NCI-H2196 (cell line): Measurements from ENCODE around the gene MAP1S.
A peak's percentile ranks its signal among the peaks of the same experiment; 100 is the strongest.
"Not testable (repeated sequence)": the region's sequence is repeated elsewhere in the genome, so short reads cannot be mapped to it uniquely, and the experiment has no call there.

Experiments
- DNase-seq: peaks from one replicate; lab custom pipeline; 2025; ENCODE audit not compliant: unreplicated experiment; lab: John Stamatoyannopoulos, UW

MAP1S gene

DNA sequence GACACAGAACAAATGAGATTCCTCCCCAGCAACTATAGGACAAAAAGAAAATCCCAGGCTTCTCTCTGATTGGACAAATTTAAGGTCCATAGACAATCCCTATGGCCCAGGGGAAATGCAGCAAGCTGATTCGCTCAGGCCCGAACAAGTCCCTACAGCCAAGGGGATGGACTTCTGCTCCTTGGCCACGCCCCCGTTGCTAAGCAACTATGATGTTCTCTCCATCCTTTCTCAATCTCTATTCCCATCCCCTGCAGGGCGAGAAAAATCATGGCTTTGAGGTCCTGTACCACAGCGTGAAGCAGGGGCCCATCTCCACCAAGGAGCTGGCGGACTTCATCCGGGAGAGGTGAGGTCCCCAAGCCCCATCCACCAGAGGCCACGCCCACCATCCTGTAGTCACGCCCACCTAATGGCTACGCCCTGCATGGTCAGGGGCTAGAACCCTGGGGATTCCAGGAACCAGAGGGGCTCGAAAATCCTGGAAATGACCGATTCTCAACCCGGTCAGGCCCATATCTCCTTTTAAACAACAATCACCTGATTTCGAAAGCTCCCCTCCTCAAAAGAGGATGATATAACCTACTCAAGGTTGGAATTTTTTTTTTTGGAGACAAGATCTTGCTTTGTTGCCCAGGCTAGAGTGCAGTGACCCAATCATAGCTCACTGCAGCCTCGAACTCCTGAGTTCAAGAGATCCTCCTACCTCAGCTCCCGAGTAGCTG is 43.4 kb downstream of the MAP1S start:
- peak; percentile 51 for DNase-seq

DNA sequence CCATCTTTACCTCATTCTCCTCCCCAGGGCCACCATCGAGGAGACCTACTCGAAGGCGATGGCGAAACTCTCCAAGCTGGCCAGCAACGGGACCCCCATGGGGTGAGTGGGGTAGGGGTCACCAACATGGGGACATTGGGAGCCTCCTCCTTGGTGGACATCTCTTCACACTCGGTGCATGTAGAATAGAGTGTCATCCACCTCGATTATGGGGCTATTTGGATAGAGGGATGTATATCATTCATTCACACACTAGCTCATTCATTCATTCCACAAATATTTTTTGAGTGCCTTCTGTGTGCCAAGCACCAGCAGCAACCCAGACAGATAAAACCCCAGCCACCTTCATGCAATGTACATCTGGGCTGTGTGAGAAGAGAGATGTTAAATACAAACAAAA is 45.1 kb downstream of the MAP1S start:
- DNase-seq: no peak

DNA sequence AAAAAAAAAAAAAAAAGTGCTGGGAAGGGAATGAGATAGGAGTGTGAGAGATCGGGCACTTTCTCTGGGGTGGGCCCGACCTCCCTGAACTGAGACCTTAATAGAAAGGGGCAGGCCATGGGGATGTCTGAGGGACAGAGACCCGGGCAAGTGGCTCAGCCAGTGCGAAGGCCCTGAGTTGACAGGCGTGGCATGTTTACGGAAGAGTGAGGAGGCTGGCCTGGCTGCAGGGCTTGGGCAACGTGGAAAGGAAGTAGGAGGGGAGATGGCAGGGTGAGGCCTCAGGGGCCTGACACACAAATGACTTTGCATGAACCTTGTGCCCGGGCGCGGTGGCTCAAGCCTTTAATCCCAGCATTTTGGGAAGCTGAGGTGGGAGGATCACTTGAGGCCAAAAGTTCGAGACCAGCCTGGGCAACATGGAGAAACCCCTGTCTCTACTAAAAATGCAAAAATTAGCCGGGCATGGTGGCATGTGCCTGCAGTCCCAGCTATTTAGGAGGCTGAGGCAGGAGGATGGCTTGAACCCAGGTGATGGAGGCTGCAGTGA is 45.9 kb downstream of the MAP1S start:
- no peak for DNase-seq

DNA sequence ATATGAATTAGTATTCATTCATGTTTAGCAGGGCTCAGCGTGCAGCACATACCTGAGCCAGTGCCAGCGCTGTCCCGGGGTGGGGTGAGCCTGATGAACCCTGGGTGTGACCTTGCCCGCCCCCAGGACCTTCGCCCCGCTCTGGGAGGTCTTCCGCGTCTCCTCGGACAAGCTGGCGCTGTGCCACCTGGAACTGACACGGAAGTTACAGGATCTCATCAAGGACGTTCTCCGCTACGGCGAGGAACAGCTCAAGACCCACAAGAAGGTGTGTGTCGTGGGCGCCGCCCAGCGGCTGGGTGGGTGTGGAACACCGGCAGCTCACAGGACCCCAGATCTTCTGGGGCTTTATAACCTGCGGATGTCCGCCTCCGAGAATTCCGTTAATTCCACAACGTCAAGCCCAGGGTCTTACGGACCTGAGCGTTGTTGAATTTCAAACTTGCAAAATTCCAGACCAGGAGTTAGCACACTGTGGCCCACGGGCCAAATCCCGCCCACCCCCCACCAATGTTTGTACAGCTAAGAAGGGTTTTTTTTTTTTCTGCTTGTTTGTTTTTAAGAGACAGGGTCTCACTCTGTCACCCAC is 47.4 kb downstream of the MAP1S start:
- peak; percentile 87 for DNase-seq

GRCh38 chr19:17767559-17767958 is 48.3 kb downstream of the MAP1S start:
- DNase-seq: no peak

DNA sequence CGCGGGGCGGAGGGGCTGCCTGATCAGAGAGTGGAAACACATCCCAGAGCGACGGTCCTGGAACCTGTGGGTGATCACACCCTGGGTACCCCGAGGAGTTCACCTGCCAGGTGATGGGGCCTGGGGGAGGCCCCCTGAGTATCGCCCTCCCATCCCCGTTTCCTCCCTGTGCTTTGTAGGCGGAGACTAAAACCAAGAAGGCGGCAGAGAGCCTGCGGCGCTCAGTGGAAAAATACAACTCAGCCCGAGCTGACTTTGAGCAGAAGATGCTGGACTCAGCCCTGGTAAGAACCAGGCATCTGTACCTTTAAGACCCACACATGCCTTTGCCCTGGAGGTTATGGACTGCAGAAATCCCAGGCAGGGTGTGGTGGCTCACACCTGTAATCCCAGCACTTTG is 51.3 kb downstream of the MAP1S start:
- no peak for DNase-seq

DNA sequence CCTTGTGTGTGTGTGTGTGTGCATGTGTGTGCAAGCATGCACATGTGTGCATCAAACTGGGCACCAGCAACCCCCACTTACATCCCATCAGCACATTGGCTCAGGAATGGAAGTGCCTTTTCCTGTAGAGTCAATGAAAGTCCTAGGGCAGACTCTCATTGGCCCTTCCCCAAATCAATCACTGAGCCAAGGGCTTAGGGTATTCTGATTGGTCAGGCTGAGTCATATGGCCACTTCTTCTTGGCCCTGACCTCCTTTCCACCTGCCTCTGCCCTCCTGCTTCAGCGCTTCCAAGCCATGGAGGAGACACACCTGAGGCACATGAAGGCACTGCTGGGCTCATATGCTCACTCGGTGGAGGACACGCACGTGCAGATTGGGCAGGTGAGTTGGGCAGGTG is 52.9 kb downstream of the MAP1S start:
- DNase-seq: no peak

DNA sequence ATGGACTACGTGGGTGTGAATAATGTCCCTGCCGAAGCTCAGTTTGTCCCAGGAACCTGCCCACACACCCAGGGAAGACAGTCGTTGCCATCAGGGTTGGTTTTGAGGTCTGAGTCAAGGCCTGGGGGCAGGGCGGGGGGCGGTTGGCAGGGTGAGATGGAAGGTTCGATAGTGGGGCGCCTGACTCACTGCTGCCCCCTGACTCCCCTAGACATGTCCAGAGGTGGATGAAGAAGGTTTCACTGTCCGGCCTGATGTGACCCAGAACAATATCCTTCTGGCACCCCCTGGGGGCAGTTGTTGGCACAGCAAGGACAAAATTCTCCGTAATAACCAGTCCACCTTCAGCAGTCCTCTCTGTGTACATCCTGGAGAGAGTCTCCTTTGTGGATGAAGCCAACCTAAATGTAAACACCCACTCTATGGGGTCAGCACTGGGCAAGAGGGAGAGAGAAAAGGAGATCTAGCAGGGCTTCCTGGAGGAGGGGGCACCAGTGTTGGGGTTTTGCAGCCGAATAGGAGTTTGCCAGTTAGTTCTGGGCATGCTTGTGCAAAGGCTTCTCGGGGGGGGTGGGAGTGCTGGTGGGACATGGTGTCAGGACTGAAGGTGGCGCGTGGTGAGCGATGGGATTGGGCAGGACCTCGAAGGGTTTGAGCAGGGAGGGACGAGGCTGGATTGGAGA is 56.1 kb downstream of the MAP1S start:
- DNase-seq: peak; percentile 42

- DNase-seq: no peak
Observed at GRCh38 chr19:17775991-17776803, 56.9 kb downstream of the MAP1S start.

GRCh38 chr19:17777840-17778239 is 58.6 kb downstream of the MAP1S start:
- DNase-seq: not testable (repeated sequence)

GRCh38 chr19:17778251-17778967 is 59.1 kb downstream of the MAP1S start:
- peak; percentile 71 for DNase-seq

DNA sequence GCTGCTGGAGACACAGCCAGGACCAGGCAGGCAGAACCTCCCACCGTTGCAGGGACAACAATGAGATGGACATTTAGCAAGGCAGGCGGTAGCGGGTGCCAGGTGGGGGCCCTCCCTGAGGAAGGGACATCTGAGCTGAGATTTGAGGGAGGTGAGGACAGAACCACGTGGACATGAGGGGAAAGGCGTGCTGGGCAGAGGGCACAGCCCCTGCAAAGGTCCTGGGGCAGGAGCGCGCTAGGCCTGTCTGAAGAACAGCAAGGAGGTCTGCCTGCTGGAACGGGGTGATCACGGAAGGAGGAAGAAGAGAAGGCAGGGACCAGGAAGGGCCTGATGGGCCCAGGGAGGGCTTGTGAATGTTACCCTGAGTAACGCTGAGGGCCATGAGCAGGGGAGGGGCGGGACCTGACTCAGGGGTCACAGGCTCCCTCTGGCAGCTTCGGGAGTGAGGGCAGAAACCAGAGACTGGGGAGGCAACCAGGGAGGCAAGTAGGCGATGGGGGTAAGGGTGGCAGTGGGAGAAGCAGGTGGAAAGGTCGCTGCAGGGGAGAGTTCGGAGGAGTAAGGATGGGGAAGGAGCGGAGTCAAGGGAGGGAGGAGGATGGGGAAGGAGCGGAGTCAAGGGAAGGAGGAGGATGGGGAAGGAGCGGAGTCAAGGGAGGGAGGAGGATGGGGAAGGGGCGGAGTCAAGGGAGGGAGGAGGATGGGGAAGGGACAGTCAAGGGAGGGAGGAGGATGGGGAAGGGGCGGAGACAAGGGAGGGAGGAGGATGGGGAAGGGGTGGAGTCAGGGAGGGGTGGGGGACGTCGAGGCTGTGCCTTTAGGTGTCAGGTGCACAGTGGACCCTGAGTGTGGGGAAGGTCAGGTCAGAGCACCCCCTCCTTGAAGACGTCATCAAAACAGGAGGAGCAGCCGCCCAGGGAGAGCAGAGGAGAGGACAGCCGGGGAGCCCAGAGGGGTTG is 60.0 kb downstream of the MAP1S start:
- DNase-seq: peak; percentile 46

- no peak for DNase-seq
Observed at GRCh38 chr19:17780781-17781180, 61.5 kb downstream of the MAP1S start.

DNA sequence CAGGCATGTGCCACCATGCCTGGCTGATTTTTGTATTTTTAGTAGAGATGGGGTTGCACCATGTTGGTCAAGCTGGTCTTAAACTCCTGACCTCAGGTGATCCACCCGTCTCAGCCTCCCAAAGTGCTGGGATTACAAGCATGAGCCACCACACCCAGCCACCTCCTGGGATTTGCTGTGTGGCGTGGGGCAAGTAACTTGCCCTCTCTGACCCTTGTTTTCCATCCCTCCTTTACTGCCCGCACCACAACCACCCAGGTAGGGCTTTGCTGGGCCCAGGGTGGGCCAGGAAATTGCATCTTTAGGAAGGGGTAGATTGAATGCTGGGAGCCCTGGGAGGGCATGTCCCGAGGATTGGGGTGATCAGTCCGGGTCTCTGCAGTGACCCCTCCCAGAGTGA is 64.4 kb downstream of the MAP1S start:
- DNase-seq: not testable (repeated sequence)
